Hematopoietic multipotent progenitor cell treated with erythropoietin and hydrocortisone succinate and interleukin-3 and kit ligand, for 17 days (in vitro differentiated cells): ENCODE data around the gene CAGE1.

Experiments
- DNase-seq: peaks from one replicate; pipeline ENCODE4 v3.0.0-alpha.2; 2015; ENCODE audit warnings: low spot score

CAGE1 gene

GRCh38 chr6:7309050-7309449 lies 80.5 kb downstream of the CAGE1 start:
- no peak for DNase-seq

DNA sequence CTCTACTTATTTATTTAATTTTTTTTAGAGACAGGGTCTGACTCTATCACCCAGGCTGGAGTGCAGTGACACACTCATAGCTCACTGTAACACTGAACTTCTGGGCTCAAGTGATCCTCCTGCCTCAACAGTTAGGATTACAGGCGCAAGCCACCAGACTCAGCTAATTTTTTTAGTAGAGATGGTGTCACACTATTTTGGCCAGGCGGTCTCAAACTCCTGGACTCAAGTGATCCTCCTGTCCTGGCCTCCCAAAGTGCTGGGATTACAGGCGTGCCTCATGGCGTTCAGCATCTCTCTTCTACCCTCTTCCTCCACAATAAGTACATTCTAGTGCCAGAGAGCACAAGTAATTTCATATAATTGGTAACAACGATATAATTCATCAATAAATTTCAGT lies 82.0 kb downstream of the CAGE1 start:
- no peak for DNase-seq

GRCh38 chr6:7304821-7305220 lies 84.7 kb downstream of the CAGE1 start:
- DNase-seq: no peak

DNA sequence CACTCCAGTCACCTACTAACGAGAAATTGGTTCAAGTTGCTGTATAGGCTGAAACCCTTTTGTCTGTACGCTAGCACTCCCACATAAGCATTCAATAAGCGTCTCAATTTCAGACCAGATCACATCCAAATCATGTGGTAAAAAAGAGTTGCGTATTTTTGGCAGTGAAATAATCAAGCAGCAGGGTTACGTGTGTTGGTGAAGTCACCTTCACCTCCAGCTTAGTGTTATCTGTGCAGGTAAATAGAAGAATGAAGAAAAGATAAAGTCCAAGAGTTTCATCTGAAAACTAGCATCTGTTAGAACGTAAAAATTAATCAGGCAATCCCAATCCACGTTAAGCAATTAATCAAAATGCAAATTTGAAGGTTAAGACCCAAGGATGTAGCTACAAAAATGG lies 87.8 kb downstream of the CAGE1 start:
- DNase-seq: no peak

DNA sequence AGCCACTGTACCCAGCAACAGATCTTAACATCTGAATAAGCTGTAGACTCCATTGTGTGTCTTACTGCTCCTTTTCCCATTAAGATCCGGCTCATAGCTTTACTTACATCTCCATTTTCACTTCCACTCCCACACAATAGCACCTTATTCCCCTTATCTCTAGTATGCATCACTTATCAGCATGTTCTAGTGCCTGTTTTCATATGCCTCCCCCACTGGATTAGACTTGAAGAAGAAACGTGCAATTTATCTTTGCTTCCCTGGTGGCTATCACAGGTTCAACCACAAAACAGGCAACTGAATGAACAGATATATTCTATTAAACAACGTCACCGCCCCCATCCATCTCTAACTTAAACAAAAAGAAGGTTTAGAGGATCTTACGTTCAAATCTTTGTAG lies 88.6 kb downstream of the CAGE1 start:
- no peak for DNase-seq

GRCh38 chr6:7298113-7298512 lies 91.4 kb downstream of the CAGE1 start:
- DNase-seq: no peak

DNA sequence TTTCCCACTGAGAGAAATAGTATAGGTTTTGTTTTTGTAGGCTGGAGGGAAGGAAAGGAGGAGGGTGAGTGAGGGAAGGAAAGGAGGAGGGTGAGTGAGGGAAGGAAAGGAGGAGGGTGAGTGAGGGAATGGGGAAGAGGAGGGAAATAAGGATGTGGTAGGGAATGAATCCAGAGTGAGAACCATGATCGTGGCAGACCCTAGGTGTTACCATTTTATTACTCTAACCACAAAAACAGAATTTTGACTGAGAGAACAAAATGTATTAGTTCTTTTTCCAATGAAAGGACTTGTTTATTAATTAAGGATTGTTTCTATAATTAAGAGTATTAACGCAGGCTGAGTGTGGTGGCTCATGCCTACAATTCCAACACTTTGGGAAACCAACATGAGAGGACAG lies 92.9 kb downstream of the CAGE1 start:
- DNase-seq: no peak

DNA sequence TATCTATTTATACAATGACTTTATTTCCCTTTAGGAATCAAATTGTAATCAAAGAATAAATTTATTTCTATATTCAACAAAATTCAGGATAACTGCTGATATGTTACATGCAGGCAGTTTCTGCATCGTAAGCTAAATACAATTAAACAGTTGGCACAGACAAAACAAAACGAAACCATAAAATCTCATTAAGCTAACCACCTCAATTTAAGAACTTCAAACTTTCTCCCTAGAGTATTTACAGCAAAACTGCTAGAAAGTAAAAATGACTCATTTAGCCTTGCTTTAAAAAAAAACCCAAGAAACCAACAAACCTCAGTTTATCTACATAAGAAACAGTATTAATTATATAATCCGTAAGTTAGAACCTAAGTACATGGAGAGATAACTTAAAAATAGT lies 93.6 kb downstream of the CAGE1 start:
- no peak for DNase-seq

GRCh38 chr6:7292596-7293255 lies 96.8 kb downstream of the CAGE1 start:
- DNase-seq: no peak

GRCh38 chr6:7290079-7290478 lies 99.5 kb downstream of the CAGE1 start:
- DNase-seq: no peak

DNA sequence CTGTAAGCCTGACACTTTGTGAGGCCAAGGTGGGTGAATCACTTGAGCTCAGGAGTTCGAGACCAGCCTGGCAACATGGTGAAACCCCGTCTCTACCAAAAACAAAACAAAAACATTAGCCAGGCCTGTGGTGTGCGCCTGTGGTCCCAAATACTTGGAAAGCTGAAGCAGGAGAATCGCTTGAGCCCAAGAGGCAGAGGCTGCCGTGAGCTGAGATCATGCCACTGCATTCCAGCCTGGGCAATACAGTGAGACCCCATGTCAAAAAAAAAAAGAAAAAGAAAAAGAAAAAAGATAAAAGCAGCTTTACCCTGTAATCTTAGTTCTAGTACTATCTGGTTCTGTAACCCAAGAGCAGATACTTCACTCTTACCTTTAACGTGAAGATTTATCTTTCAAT lies 104.1 kb downstream of the CAGE1 start:
- no peak for DNase-seq

GRCh38 chr6:7283676-7284075 lies 105.9 kb downstream of the CAGE1 start:
- DNase-seq: no peak

DNA sequence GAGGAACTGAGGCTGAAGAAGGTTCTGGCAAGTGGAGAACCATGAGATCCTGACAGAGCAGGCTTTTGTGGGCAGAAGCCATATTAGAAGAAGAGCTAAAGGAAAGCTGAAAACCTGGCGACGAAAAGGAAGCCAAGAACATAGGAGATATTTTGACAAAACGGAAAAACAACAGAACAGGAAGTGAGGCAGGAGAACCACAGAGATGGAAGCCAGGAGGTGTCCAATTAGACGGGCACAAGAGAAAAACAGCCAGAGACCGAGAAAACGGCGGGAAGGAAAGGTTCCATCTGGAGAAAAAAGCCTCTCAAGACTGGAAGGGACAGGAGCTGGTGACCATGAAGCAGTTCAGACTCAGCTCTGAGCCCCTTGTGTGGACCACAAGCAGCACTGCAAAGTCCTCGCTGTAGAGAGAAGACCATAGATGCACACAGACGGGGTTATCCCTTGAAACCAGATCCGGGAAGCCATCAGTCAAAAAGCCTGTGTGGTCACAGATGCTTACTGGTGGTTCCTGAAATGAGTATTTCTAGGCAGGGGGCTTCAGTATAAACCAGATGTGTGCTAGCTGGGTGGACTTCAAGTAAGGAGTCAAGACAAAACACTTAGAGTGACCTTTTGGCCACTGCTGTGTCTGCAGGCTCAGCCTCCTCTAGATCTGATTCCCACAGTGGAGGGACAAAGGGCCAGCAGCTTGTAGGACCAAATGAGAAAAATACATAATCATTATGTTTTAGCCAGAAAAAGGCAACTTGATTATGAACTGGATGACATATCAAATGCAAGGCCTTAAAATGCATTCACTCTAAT lies 107.2 kb downstream of the CAGE1 start:
- DNase-seq: no peak
